Fibroblast of mammary gland (primary cell): ENCODE measurements around the gene SLC9A1.

Experiments used
- DNase-seq: peaks from one replicate; pipeline ENCODE4 v3.0.0-alpha.2; 2010; ENCODE audit warnings: low read depth
- H3K4me3 ChIP-seq: 2 replicates; pipeline ENCODE4 v1.5.1; 2011; ENCODE audit warnings: low read depth, mild to moderate bottlenecking, low read length, moderate library complexity; ENCODE audit not compliant: control insufficient read depth
- TF ChIP-seq, protein P1 (sequence below): conservative IDR thresholded peaks from 2 replicates; pipeline ENCODE4 v1.5.1; 2011; ENCODE audit warnings: low read depth, low read length, inconsistent platforms; ENCODE audit not compliant: control insufficient read depth, insufficient read depth

The SLC9A1 gene

DNA sequence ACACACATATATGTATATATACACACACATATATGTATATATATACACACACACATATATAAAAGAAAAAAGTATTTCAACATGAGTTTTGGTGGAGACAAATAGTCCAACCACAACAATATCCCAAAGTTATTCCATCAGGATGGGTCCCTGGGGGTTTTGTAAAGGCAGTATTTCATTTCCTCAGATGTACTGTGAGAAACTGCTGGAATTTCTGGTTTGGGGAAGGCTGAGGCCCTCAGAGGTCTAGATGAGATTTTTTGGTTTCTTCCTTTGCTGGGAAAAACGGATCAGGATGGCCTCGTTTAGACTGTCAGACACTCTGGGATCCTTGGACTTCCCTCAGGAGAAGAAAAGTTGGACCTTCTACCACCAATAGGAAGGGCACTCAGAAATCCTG is 105.8 kb downstream of the SLC9A1 start:
- no peak overlapping the region for H3K4me3 ChIP-seq
- TF ChIP-seq, protein P1, sequence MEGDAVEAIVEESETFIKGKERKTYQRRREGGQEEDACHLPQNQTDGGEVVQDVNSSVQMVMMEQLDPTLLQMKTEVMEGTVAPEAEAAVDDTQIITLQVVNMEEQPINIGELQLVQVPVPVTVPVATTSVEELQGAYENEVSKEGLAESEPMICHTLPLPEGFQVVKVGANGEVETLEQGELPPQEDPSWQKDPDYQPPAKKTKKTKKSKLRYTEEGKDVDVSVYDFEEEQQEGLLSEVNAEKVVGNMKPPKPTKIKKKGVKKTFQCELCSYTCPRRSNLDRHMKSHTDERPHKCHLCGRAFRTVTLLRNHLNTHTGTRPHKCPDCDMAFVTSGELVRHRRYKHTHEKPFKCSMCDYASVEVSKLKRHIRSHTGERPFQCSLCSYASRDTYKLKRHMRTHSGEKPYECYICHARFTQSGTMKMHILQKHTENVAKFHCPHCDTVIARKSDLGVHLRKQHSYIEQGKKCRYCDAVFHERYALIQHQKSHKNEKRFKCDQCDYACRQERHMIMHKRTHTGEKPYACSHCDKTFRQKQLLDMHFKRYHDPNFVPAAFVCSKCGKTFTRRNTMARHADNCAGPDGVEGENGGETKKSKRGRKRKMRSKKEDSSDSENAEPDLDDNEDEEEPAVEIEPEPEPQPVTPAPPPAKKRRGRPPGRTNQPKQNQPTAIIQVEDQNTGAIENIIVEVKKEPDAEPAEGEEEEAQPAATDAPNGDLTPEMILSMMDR = no peak
- DNase-seq = no peak
